Esophagus squamous epithelium (tissue), 5 donors: ENCODE measurements around the gene NUP98. TPM values are rescaled to one million over a fixed set of nuclear protein-coding genes. Genes with fewer than 3 reads are reported as not detected.
A peak's percentile ranks its signal among the peaks of the same experiment; 100 is the strongest.

ENCODE experiments used
- DNase-seq: peaks from one replicate; lab custom pipeline; 2025; lab: John Stamatoyannopoulos, UW
- H3K27ac ChIP-seq, 4 donors: fragments of 200-600 bp; sonication (generic); one replicate each; pipeline ENCODE4 v1.5.1; 2016 to 2019; ENCODE audit warnings: mild to moderate bottlenecking in 1 of 4
- H3K27me3 ChIP-seq, 4 donors: fragments of 200-600 bp; sonication (generic); 1 replicate in 3 of 4; 2 replicates in 1 of 4; pipeline versions ENCODE4 v1.5.1 to v1.6.0; 2017 to 2021; ENCODE audit warnings: antibody characterized with exemption in 1 of 4
- H3K36me3 ChIP-seq, 3 donors: fragments of 200-600 bp; sonication (generic); one replicate each; pipeline ENCODE4 v1.5.1; 2016 to 2019
- H3K4me1 ChIP-seq, 3 donors: fragments of 200-600 bp; sonication (generic); one replicate each; pipeline ENCODE4 v1.5.1; 2017 to 2019
- H3K4me3 ChIP-seq, 4 donors: fragments of 200-600 bp; sonication (generic); 1 replicate in 3 of 4; 2 replicates in 1 of 4; pipeline ENCODE4 v1.5.1; 2016 to 2019; ENCODE audit warnings: mild to moderate bottlenecking in 2 of 4, moderate library complexity in 1 of 4
- H3K9me3 ChIP-seq, 3 donors: fragments of 200-600 bp; sonication (generic); one replicate each; pipeline ENCODE4 v1.5.1; 2016 to 2019
- POLR2A ChIP-seq, 4 donors: fragments of 450-650 bp; IDR thresholded peaks; one replicate each; pipeline ENCODE4 v1.6.1; 2017; ENCODE audit warnings: antibody characterized with exemption in 4 of 4, mild to moderate bottlenecking in 4 of 4, moderate library complexity in 3 of 4
- WGBS, 2 donors: methylation state at CpG; one replicate each; pipeline ENCODE4 v1.1.5; 2018; 5-methylcytosine and 5-hydroxymethylcytosine counted together
- intact Hi-C: fragments of 100-400 bp; cut with DNase I; formaldehyde crosslinking; loops from one replicate; pipeline ENCODE4 v1.15.0; 2022
- total RNA-seq, 4 donors: library from RNA; depleted of rRNA; stranded (reverse); fragments of >200 nt; gene quantifications; one replicate each; pipeline ENCODE4 v1.1.0, GENCODE V29; 2016
- TF ChIP-seq, protein P1 (sequence below), 6 experiments: fragments of 450-650 bp in 4 of 6; fragments of 200-600 bp in 2 of 6; sonication (generic) in 2 of 6; IDR thresholded peaks; one replicate each; pipeline ENCODE4 v1.5.1; 2016 to 2019; ENCODE audit warnings: antibody characterized with exemption in 6 of 6, mild to moderate bottlenecking in 4 of 6, moderate library complexity in 4 of 6
- donor health status: DM: yes; HTN: yes; CAD: no.

Gene NUP98
- total RNA-seq, 4 donors from 2014 or later: 54.2 to 110 (median 79.2) TPM

DNA sequence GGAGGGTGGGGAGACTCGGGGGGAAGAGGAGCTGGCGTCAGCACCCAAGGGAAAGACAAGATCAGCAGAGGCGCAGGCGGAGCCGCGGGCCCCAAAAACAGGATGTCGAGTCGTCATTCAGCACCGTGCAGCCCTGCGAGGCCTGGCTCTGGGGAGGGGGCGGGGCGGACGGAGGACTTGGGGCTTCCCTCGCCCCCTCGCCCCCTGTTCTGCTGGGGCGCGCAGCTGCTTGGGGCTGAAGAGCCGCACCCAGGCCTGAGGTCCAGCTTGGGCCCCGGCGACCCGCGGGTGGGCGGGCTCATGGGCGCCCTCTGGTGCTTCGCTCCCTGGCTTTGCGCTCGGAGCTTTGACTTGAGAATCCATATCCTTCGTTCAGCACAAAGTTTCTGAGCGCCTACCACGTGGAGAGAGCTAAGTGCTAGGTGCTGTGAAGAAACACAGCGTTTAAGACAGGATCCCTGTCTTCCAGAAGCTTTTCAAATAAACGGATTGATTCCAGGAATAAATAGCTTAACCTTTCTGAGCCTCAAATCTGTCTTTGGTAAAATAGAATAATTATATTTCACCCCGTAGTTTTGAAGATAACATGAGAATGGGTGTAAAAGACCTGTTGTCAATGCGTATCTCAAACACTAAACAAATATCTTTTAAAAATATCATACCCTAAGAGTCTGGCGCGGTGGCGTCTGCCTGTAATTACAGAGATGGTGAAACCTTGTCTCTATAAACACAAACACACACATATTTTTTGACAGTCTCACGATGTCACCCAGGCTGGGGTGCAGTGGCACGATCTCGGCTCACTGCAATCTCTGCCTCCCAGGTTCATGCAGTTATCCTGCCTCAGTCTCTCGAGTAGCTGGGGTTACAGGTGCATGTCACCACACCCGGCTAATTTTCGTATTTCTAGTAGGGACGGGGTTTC is 44.3 kb upstream of the NUP98 start:
- 38 to 60% methylated on average over 16 to 27 of the region's 44 CpGs for WGBS, 2 donors
- Histone ChIP-seq H3K9me3 (no peaks in the 10 kb centered on the region), H3K4me3 (peak overlapping the region; percentile 75 to 98 (median 87)), H3K27me3 (no peaks in the 10 kb centered on the region), H3K27ac (peak overlapping the region; percentile 98 to 100 (median 99)), H3K36me3 (no peaks in the 10 kb centered on the region), H3K4me1 (peaks cover 14 to 59% (median 28%) of the 10 kb centered on the region in 3 donors)
- intact Hi-C loops: no loop called here
- TF ChIP-seq, protein P1, sequence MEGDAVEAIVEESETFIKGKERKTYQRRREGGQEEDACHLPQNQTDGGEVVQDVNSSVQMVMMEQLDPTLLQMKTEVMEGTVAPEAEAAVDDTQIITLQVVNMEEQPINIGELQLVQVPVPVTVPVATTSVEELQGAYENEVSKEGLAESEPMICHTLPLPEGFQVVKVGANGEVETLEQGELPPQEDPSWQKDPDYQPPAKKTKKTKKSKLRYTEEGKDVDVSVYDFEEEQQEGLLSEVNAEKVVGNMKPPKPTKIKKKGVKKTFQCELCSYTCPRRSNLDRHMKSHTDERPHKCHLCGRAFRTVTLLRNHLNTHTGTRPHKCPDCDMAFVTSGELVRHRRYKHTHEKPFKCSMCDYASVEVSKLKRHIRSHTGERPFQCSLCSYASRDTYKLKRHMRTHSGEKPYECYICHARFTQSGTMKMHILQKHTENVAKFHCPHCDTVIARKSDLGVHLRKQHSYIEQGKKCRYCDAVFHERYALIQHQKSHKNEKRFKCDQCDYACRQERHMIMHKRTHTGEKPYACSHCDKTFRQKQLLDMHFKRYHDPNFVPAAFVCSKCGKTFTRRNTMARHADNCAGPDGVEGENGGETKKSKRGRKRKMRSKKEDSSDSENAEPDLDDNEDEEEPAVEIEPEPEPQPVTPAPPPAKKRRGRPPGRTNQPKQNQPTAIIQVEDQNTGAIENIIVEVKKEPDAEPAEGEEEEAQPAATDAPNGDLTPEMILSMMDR (IDR thresholded peaks at IDR 0.05): peak; percentile 52 to 79 (median 66)
- peak in 1 of 4 donors; percentile 49 for TF ChIP-seq POLR2A (IDR thresholded peaks at IDR 0.05)
- DNase-seq: peak; percentile 85

DNA sequence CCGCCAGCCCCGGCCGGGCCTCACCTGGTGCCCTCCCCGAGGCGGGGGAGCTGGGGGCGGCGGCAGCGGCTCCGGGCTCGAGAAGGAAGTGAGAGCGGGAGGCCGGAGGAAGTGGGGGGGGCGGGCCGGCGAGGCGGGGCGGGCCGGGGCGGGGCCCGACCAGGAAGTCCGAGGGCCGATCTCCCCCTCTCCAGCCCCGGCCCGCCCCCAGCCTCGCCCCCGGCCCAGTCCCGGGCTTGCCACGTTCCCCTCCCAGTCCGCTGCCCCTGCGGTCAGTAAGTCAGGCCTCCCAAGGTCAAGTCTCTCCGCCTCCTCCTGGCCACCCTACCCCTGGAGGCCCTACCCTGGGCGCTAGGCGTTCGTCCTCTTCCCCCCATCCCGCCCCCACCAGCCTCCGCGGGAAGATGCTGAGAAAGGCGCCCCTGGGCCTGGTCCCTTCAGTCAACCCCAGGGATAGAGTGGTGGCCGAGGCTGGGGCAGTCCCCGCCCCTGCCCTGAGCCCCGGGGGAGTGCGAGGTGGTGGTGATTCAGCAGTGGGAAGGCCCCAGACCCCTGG is 43.6 kb upstream of the NUP98 start, which contains the start of gene RHOG:
Gene RHOG (minus strand): TSS at position 90 of the 556 bp plus-strand sequence. CDS start 12,821 bp downstream, outside the sequence.
- Histone ChIP-seq H3K36me3 (no peaks in the 10 kb centered on the region), H3K9me3 (no peaks in the 10 kb centered on the region), H3K4me1 (peaks cover 14 to 62% (median 35%) of the 10 kb centered on the region in 3 donors), H3K4me3 (peak within 1 kb of the TSS; percentile 75 to 98 (median 87)), H3K27ac (peak within 1 kb of the TSS; percentile 98 to 100 (median 99)), H3K27me3 (no peaks in the 10 kb centered on the region)
- no peak for TF ChIP-seq POLR2A (IDR thresholded peaks at IDR 0.05)
- peak; percentile 85 for DNase-seq
- no CpG with 5 or more reads among the region's 42 CpGs for WGBS, 2 donors
- intact Hi-C loops: no loop called here

DNA sequence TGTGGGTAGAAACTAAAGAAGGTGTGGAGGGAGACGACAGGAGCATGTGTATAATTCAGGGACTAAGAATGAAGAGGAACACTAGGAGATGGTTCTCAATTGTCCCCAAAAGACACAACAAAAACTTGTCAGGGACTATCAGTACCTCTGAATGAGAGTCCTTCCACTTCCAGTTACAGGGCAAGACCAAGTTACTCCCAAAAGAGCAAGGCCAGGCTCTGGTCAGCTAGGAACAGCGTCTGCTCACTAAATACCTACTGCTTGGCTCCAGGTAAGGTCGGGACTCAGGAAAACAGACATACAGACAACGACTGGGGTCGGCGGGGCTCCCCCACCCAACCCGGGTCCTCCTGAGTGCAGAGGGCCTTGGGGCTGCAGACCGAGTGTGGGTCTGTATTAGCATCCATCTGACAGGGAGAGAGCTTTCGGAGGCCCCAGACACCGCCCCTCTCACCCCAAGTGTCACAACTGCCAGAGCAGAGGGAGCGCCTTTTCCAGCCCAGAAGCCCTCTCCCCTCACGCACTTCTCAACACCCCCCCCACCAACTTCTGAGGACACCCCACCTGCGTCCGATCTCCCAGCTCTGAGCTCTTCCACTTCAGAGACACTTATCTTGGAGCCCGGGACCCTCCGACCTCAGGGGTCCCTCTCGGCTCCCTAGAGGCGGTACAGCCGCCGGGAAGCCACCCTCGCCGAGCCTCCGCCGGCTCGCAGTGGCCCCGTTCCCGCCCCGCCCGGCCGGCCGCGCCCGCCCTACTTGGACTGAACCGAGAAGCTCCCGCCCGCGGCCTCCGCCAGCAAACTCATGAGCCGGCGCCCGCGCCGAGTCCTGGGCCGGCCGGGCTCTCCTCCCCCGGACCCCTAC is 42.9 kb upstream of the NUP98 start:
- H3K27me3 ChIP-seq: no peaks in the 10 kb centered on the region
- WGBS, 2 donors: 3 to 6% methylated on average over 10 to 20 of the region's 46 CpGs
- H3K4me1 ChIP-seq: peaks cover 21 to 62% (median 42%) of the 10 kb centered on the region in 3 donors
- DNase-seq: no peak
- TF ChIP-seq, protein P1 (IDR thresholded peaks at IDR 0.05): no peak
- peak in 1 of 4 donors; percentile 72 for TF ChIP-seq POLR2A (IDR thresholded peaks at IDR 0.05)
- intact Hi-C loops: no loop called here
- H3K27ac ChIP-seq: peak overlapping the region; percentile 98 to 100 (median 99)
- H3K9me3 ChIP-seq: no peaks in the 10 kb centered on the region
- no peaks in the 10 kb centered on the region for H3K36me3 ChIP-seq
- H3K4me3 ChIP-seq: peak overlapping the region; percentile 75 to 98 (median 87)

DNA sequence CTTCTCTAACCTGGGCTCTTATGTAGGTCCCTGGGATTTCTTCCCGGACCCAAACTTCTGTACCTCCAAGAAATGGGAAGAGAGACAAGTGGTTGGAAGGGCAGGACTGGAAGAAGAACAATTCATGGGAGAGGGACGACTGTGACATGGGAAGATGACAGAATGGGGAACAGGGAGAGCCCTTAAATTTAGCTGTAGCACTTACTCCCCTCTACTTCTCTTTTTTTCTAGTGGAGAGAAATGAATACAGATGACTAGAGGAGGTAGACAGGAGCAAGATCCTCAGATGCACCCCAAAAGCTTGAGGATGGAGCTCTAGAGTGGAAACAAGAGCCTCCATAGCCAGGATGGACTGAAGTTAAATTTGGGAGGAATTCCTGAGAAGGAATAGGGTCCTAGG is 41.1 kb upstream of the NUP98 start:
- no peak for DNase-seq
- TF ChIP-seq, protein P1 (IDR thresholded peaks at IDR 0.05): no peak
- no peak for TF ChIP-seq POLR2A (IDR thresholded peaks at IDR 0.05)

DNA sequence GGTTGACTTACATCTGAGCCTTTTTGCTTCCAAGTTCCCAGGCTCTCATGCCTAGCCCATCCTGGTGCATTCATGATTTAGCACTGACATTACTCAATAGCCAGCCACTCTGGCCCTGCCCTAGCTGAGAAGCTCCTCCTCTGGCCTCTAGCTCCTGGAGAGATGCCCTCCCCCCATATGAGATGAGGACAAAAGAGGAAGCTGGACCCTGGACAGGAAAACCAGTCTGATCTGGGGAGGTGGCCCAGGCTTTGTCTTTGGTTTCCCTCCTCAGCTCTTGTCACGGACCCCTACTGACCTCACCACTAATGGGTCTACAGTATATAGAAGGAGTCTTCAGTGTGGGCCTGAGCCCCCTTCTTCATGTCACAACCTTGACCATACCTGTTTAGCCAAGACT is 40.4 kb upstream of the NUP98 start:
- intact Hi-C loops: no loop called here
- no peak for DNase-seq
- Histone ChIP-seq H3K9me3 (no peaks in the 10 kb centered on the region), H3K4me1 (peaks cover 22 to 84% (median 59%) of the 10 kb centered on the region in 3 donors), H3K27me3 (no peaks in the 10 kb centered on the region), H3K36me3 (peaks cover 0 to 17% (median 0%) of the 10 kb centered on the region in 3 donors), H3K4me3 (peak overlapping the region in 1 of 4 donors; percentile 27), H3K27ac (peak overlapping the region in 3 of 4 donors; percentile 20 to 39 (median 36))
- TF ChIP-seq, protein P1 (IDR thresholded peaks at IDR 0.05): no peak
- TF ChIP-seq POLR2A (IDR thresholded peaks at IDR 0.05): peak in 1 of 4 donors; percentile 25
- 50% methylated on average over 1 of the region's 1 CpG; no CpG with 5 or more reads in 1 of the 2 donors for WGBS, 2 donors

More for the DNA sequence above, 41.1 kb upstream of the NUP98 start:
- Histone ChIP-seq H3K36me3 (peaks cover 0 to 10% (median 0%) of the 10 kb centered on the region in 3 donors), H3K4me3 (peak overlapping the region in 3 of 4 donors; percentile 80 to 98 (median 94)), H3K27me3 (no peaks in the 10 kb centered on the region), H3K9me3 (no peaks in the 10 kb centered on the region), H3K4me1 (peaks cover 21 to 77% (median 54%) of the 10 kb centered on the region in 3 donors), H3K27ac (peak overlapping the region; percentile 20 to 99 (median 36))
- intact Hi-C loops: no loop called here
- 72% methylated on average over 2 of the region's 2 CpGs for WGBS, 2 donors
